K562 (cell line): Measurements from ENCODE around the gene SH2D3A.

ENCODE experiments used
- CHD4 ChIP-seq: fragments of 200-600 bp; sonication (generic); IDR thresholded peaks from 3 replicates; pipeline ENCODE4 v1.6.1; 2012; ENCODE audit warnings: low read depth, mild to moderate bottlenecking, mixed read lengths, low read length, inconsistent platforms; ENCODE audit not compliant: insufficient read depth, insufficient replicate concordance, poor library complexity, severe bottlenecking
- CREB1 ChIP-seq, 2 experiments: sonication (generic) in 1 of 2; formaldehyde crosslinking in 1 of 2; IDR thresholded peaks; 2 replicates each; pipeline versions ENCODE4 v1.6.1 to v1.8.0; 2012 to 2022; ENCODE audit warnings: inconsistent platforms in 1 of 2, mild to moderate bottlenecking in 1 of 2, missing genetic modification reagents in 1 of 2, moderate library complexity in 1 of 2
- CTCF ChIP-seq, 3 experiments: IDR thresholded peaks in 2 of 3; conservative IDR thresholded peaks in 1 of 3; 2 replicates each; pipeline ENCODE4 v1.5.1; 2011 to 2012; ENCODE audit warnings: low read length in 3 of 3, mild to moderate bottlenecking in 3 of 3, control low read depth in 2 of 3, improper control_type of control experiment in 1 of 3, inconsistent platforms in 1 of 3, low read depth in 1 of 3, mixed read lengths in 1 of 3, moderate library complexity in 1 of 3; ENCODE audit not compliant: insufficient read depth in 2 of 3
- FOXP1 ChIP-seq: sonication (generic); formaldehyde crosslinking; IDR thresholded peaks from 2 replicates; pipeline ENCODE4 v1.8.0; 2022; ENCODE audit warnings: mild to moderate bottlenecking, missing genetic modification reagents
- MAX ChIP-seq: sonication (generic); formaldehyde crosslinking; IDR thresholded peaks from 2 replicates; pipeline ENCODE4 v1.9.0; 2022; ENCODE audit warnings: mild to moderate bottlenecking, missing genetic modification reagents
- POLR2A ChIP-seq: fragments of 450-650 bp; conservative IDR thresholded peaks from 2 replicates; pipeline ENCODE4 v1.6.1; 2016
- POLR2AphosphoS5 ChIP-seq: IDR thresholded peaks from 2 replicates; pipeline ENCODE4 v1.6.1; 2011; ENCODE audit warnings: mild to moderate bottlenecking, low read depth, low read length, moderate library complexity; ENCODE audit not compliant: control insufficient read depth, insufficient read depth
- RAD21 ChIP-seq, 2 experiments: fragments of 250-450 bp in 1 of 2; fragments of 450-650 bp in 1 of 2; sonication (Bioruptor Pico) in 1 of 2; formaldehyde crosslinking in 1 of 2; IDR thresholded peaks in 1 of 2; conservative IDR thresholded peaks in 1 of 2; 2 replicates each; pipeline versions ENCODE4 v1.4.0 to v1.8.0; 2020 to 2022; ENCODE audit warnings: mild to moderate bottlenecking in 2 of 2, moderate library complexity in 1 of 2
- ZNF324 ChIP-seq: fragments of 250-450 bp; sonication (Bioruptor Pico); IDR thresholded peaks from 2 replicates; pipeline ENCODE4 v1.4.0; 2020; ENCODE audit warnings: mild to moderate bottlenecking

GRCh38 chr19:6707658-6708018, 59.6 kb downstream of the SH2D3A start:
- TF ChIP-seq POLR2A (no peak), MAX (no peak), POLR2AphosphoS5 (no peak), CTCF (IDR thresholded peaks at IDR 0.05 in 2 of 3, conservative IDR thresholded peaks at IDR 0.05 in 1 of 3; ENCODE audit: insufficient read depth in 2 of 3, low read depth in 1 of 3, low read length in 3 of 3) (no peak), FOXP1 (CRISPR knock-in tag) (no peak), RAD21 (CRISPR knock-in tag; conservative IDR thresholded peaks at IDR 0.05 in 1 of 2, IDR thresholded peaks at IDR 0.05 in 1 of 2) (no peak), CREB1 (IDR thresholded peaks at IDR 0.05) (no peak), CREB1 (CRISPR knock-in tag; IDR thresholded peaks at IDR 0.05) (no peak), CHD4 (no peak), ZNF324 (CRISPR knock-in tag) (no peak)
